Fibroblast of lung (primary cell): Measurements from ENCODE around the gene KRT34.

Experiments
- EZH2 ChIP-seq: IDR thresholded peaks from 2 replicates; pipeline ENCODE4 v1.5.1; 2012; ENCODE audit warnings: low read length, control low read depth, mild to moderate bottlenecking; ENCODE audit errors: missing control alignments
- TF ChIP-seq, protein P1 (sequence below), 2 donors: IDR thresholded peaks in 1 of 2; conservative IDR thresholded peaks in 1 of 2; 1 replicate in 1 of 2; 2 replicates in 1 of 2; pipeline ENCODE4 v1.5.1; 2011 to 2012; ENCODE audit warnings: low read length in 2 of 2, control low read depth in 1 of 2, inconsistent platforms in 1 of 2, low read depth in 1 of 2, mild to moderate bottlenecking in 1 of 2

- TF ChIP-seq, protein P1, sequence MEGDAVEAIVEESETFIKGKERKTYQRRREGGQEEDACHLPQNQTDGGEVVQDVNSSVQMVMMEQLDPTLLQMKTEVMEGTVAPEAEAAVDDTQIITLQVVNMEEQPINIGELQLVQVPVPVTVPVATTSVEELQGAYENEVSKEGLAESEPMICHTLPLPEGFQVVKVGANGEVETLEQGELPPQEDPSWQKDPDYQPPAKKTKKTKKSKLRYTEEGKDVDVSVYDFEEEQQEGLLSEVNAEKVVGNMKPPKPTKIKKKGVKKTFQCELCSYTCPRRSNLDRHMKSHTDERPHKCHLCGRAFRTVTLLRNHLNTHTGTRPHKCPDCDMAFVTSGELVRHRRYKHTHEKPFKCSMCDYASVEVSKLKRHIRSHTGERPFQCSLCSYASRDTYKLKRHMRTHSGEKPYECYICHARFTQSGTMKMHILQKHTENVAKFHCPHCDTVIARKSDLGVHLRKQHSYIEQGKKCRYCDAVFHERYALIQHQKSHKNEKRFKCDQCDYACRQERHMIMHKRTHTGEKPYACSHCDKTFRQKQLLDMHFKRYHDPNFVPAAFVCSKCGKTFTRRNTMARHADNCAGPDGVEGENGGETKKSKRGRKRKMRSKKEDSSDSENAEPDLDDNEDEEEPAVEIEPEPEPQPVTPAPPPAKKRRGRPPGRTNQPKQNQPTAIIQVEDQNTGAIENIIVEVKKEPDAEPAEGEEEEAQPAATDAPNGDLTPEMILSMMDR (conservative IDR thresholded peaks at IDR 0.05 in 1 of 2, IDR thresholded peaks at IDR 0.05 in 1 of 2; ENCODE audit: low read depth in 1 of 2, low read length in 2 of 2), result no peak
- no peak for TF ChIP-seq EZH2
Observed at GRCh38 chr17:41383690-41384089, 1.6 kb upstream of the KRT34 start.
